CD4-positive, alpha-beta T cell treated with Interleukin-17A for 1 hour (primary cell): ENCODE results near the gene S100A12.
"Not testable (repeated sequence)": the region's sequence is repeated elsewhere in the genome, so short reads cannot be mapped to it uniquely, and the experiment has no call there.

Experiments
- DNase-seq: peaks from one replicate; pipeline ENCODE4 v3.0.0-alpha.2; 2020

The S100A12 gene

DNA sequence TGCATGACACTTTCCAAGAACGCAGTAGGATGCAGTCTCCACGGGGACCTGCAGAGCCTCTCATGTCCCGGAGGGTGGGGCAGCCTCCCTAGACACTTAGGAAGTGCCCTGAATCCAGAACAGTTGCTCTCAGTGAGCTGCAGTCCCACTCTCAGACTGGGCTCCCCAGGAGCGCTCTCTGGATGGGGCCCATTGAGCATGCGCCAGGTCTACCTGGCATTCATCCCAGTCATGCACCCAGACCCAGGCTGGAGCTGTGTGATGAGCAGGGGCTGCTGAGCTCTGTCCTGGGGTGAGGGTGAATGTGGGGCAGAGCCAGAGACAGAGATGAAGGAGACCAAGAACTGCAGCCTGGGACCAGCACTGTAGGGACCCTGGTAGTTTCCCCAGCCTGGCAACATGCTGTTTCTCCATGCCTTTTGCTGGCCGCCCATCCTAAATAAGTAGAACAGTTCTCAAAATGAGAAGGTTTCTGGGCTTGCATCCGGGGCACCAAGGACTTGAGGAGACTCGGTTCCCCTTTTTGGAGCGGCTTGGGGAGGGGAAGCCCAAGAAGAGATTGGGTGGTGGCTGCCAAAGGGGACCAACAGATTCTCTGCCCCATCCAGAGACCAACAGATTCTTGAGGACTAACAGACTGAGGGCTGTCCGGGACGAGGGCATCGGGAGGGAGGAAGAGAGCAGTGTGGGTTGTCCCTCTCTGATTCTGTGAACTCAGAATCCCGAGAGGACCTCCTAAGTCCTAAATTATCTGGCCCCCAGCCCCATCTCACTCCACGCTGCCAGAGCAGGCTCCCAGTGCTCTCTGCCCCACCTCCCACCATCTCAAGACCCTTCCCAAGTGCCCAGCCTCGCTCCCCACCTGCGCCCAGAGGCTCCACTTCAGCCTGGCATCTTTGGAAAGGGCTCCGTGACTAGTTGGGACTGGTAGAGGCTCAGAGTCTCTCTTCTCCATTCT lies 25.8 kb downstream of the S100A12 start:
- DNase-seq: no peak

DNA sequence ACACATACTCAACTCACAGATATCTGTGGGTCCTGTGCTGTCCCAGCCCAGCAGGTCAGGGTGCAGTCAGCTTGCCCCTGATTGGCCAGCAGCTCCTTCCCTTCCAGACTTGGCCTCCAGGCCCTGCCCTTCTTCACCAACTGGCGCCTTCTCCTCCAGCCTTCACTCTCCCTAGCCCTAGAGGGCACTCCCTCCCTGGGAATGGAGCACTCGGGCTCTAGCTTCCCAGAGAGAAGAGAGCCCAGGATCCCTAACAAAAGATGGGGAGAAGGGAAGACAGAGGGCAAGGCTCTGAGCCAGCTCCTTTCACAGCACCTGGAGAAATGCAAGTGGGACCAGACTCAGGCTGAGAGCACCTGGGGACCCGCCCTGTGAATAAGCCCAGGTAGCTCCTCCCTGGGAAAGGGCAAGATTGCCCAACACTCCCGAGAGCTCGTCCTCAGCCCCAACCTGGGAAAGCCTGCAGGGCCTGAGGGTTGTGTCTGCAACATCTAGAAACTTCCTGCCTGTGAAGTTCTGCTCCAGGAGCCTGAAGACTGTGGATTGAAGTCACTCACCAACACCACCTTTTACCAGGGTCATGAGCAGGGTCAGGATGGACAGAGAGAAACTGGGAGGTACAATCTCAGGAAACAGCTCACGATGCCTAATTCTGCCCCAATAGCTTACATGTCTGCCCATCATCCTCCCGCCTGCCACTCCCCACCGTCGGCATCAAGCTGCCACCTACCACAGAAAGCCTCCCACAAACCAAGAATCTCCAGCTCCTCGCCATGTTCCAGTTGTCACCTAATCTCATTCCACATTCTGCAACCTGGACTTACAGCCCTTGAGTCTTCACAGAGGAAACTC lies 26.7 kb downstream of the S100A12 start, which contains the start of gene PGLYRP4:
TSS of gene PGLYRP4 (minus strand) at position 331 of the 852 bp plus-strand sequence. CDS start 909 bp downstream, outside the sequence.
- no peak for DNase-seq

DNA sequence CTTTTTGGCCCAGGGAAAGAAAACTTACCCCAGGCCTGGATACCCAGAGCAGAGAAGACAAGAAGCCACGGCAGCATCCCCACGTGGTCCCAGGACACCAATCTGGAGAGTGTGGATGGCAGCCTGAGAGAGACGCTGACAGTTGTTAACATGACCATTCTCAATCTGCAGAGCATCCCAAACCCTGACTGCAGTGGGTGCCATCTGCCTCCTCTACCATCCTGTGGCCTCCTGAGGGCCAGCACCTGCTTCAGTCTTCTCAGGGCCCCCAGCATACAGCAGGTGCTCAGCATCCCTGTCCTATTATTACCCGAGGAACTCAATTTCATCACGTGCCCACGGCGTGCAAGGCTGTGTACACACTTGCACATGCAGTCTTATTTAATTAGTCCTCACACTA lies 27.6 kb downstream of the S100A12 start:
- DNase-seq: no peak

DNA sequence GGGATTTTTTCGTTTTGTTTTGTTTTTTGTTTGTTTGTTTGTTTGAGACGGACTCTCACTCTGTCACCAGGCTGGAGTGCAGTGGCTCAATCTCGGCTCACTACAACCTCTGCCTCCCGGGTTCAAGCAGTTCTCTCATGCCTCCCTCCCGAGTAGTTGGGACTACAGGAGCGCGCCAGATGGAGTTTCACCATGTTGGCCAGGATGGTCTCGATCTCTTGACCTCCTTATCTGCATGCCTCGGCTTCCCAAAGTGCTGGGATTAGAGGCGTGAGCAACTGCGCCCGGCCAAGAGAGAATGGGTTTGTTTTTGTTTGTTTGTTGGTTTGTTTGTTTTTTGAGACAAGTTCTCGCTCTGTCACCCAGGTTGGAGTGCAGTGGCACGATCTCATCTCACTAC lies 28.4 kb downstream of the S100A12 start:
- DNase-seq: not testable (repeated sequence)

DNA sequence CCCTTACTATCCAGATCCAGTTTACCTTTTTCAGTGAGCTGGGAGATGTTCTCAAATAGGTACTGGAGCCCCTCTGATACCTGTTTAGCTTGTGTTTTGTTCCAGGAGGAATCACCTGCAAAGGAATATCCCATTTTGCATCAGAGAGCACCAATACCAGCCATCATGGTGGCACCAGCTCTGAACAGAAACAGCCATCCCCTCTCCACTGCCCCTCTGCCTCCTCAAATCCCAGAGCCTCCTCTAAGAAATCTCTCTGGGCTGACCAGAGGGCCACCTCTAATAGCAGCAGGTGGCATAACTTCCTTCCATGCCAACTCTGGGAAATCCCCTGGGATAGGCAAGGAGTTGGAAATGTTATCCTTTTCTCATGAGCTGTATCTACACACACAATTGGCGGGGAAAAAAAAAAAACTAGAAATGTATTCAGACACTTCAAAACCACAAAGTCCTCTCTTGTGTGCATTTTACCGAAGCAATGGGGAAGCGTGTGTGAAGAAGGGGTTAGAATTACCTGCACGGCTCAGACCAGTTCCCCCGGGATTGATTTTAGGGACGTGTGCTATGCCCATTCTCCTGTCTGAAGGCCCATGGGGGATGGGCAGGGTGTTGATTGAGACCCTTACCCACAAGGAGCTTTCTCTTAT lies 29.2 kb downstream of the S100A12 start:
- no peak for DNase-seq

DNA sequence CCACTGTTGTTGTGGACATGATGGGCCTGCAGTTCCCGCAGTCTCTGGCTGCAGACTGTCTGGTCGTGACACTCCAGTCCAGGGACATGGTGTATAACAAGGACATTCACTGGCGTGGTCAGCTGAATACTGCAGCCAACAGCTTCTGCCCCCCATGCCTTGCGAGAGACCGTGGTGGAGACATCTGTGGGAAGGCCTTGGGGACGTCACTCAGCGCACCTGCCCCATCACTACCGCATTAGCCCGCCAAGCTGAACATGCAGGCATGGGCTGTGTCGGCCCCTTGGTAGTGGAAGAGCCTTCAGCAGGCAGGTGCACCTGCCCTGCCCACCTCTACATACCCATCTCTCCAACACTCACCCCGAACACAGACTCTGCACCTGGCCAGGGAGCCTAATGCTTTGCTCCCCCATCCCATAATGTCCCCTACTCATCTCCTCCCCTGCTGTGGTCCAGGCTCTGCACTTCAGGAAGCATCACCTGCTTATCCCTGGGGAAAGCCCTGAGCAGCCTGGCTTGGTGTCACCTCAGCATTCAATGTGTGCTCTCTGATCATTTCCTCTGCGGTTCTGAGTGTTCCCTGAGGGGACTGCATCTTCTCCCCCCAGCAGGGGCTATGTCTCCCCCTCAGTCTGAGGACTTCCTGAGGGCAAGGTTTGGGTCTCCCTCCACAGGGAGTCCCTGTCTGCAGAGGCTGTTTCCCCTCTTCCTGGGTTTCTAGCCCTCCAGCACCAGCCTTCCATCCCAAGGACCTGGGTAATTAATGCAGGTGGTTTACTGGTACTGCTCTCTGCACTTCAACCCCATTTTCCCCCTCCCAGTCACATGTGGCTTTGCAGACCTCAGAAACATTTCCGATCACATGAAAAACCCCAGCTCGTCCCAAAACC lies 30.0 kb downstream of the S100A12 start:
- no peak for DNase-seq

DNA sequence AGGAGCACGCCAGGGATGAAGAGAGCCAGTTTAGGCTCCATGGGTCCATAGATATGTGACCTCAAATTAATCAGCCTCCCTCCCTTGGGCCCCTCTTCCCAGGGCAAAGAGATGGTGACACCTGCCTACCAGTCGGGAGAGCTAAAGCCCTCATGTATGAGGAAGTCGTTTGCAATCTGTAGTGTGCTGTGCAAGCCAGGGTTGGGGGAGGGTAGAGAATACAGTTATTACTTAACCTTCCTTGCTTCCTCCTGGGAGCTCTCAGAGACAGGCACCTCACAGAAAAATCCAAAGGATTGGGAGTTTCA lies 30.7 kb downstream of the S100A12 start:
- DNase-seq: no peak

DNA sequence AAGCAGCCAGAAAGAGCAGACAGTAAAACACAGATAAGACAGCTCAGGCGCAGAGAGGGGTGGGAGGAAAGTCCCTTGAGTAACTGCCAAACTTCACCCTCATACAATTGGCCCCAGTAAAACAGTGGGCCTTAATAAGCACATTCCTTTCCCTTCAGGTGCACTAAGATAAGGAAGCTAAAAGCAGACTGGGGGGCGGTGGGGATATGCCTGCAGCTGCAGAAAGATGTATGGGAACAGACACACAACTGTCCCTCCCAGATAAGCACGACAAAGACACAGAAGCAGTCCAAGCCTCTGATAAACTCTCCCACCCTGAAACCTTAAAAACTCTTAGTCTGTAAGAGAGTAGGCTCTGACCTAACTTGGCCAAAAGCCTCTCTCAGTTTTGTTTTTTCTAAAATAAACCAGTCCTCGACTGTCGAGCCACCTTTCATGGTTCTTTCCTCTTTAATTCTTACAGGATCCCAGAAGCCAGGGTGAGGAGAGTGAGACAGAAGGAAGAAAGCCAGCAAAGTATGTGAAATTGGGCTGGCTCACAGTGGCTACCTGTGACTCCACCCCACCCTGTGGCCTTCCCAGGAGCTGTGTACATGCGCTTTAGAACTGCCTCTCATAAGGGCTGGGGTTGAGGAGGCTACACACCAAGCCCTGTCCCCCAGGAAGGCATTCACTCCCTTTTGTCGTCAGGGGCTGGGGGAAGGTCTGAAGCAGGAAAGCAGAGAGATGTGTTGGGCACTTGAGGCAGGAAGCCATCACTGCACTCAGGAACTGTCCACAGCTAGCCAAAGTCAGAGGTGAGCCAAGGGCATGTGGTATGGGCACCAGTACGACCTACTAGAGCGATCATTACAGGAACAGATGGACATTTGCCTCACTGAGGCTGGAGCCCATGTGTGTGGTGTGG lies 31.4 kb downstream of the S100A12 start:
- DNase-seq: no peak

DNA sequence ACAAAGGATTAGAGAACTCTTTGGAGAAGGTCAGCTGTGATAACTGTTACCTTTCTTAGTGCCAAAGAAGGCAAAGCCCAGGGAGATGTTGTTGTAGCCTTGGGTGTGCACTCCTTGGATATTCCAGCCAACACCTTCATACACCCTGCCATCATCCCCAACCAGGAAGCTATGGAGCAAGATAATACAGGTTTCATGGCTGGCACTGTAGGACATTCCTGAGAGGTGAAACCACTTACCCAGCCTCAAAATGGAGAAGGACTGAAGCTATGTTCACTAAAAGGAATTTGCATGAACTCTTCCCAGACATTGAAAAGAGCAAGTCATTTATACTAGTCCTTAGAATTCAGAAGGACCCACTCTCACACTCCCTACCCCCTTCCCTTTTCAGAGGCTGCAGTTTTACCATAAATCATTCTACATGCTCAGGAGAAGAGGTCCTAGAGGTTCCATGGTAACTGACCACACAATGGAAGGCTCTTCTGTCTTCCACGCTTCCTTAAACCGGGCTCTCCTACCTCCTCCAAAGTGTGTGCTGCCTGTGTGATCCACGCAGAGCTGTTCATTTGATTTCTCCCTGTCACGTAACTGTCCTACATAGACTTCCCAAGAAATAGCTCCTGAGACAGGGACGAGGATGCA lies 32.3 kb downstream of the S100A12 start:
- DNase-seq: no peak

DNA sequence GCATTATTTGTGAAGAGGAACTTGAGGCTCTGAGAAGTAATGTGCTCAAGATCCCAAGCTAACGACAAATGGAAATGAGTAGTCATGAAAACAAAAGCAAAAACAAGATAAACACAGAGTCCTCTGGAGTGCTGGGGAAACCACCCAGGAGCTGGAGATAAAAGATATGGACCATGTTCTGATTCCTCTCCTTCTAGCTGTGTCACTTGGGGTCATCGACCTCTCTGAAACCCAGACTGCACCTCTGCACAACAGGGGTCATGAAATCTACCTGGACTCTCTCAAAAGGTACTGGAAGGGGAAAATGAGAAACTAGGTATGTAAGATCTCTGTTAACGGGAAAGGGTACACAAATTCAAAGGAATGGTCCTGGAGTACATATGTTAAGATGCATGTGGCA lies 33.2 kb downstream of the S100A12 start:
- DNase-seq: no peak

DNA sequence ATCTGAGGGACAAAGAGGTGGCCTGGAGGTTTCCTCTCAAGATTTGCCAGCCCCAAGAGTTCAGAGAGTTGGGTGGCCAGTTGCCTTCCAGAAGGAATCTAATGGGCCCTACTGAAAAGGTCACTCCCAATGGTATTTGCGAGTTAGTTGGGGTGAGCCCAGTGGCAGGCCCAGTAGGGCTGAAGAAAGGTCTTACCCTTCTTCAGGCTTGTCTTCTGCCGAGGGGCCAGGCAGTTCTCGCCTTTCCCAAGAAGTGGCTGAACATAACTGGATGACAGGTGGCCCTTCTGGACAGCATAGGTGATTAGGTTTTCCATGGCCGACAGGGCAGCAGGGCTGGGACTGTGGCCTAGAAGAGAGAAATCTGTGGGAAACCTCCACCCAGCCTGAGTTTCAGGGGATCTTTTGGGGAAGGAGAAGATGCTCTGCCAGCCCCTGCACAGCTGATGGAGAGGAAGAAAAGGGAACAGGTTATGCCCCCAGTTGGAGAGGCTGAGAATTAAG lies 33.9 kb downstream of the S100A12 start:
- no peak for DNase-seq

DNA sequence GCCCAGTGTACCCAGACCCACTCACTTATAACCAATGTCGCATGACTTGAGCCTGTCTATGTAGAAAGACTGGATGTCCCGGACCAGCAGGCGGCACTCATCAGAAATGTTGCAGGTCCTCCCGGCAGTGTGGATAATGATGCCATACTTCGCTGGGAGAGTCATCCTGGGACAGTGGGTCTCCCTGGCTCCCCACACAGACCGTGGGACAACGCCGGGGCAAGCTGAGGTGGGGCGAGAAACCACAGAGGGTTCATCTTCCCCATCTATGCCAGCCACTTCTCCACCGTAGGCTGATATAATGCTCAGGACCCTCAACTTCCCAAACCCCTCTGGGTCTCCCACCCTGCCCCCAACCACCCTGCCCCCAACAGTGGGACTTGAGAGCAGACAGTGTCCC lies 35.1 kb downstream of the S100A12 start:
- no peak for DNase-seq

DNA sequence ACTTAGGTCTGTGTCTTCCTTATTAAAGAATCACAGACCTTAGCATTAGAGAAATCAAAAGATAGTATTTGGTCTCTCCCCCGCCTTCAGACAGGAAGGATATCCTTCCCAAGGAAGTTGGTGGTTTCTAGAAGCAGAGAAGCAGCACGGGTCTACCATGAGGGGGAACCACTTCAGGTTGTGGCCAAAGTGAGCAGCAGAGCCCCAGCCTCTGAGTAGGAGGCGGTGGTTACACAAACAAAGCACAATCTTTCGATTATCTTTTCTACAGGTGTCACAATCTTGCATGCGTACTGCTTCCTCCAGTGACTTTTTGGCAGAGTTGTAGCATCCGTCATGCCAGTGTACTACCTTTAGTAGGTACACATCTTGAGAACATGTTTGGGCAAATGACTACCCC lies 35.6 kb downstream of the S100A12 start:
- DNase-seq: no peak

DNA sequence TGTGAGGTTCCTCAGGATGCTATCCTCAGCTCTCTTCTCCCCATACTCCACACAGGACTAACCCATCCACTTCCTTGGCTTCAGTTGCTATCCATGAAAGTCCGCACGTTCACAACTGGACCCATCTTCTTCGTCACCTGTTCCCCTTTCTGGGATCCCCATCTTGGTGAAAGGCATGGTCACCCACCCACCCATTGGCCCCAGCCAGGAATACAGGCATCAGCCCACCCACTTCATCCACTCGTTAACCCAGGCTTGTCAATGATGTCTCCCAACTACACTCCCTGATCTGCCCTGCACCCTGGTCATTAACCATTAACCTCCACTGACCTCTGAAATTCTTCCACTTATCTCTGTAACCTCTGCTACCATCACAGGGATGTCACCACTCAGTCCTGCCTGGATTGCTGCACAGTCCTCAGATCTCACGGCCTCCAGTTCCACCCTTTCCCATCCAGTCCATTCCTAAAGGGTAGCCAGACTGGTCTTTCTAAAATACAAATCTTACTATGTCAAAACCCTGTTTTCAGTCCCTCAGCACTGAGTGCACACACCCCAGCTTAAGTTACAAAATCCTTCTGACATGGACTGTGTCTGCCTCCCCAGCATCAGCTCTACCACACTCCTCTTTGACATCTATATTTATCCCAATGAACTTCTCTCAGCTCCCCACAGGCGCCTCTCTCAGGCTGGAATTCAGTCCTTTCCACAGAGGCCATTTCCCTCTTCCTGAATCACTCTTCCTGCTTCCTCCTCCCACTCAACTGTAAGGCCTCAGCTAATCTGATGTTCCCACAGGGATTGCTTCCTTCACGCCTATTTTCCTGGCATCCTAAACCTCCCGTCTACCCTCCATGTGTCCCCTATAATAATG lies 37.2 kb downstream of the S100A12 start:
- no peak for DNase-seq

DNA sequence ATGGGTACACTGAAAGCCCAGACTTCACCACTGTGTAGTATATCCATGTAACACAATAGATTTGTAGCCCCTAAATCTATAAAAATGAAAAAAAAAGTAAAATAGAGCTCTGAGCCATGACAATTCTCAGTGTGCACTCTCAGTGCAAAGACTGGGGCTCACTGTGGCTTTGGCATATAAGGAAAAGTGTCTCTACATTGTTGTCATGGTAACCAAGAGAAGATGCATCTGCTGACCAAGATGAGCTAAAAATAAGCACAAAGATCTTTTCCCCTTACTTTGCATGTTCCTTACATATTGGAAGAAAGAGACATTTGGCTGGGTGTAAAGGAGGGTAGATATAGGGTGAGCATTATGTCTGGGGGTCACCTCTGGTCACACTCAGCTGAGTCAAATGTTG lies 38.8 kb downstream of the S100A12 start:
- no peak for DNase-seq

DNA sequence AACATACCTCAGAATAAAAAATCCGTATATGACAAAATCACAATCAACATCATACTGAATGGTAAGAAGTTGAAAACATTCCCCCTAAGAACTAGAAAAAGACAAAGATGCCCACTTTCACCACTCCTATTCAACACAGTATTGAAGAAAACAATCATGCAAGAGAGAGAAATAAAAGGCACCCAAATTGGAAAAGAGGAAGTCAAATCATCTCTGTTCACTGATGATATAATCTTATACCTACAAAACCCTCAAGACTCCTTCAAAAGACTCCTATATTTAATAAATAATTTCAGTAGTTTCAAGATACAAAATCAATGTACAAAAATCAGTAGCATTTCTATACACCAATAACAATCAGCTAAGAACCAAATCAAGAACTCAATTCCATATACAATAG lies 41.5 kb downstream of the S100A12 start:
- DNase-seq: no peak

DNA sequence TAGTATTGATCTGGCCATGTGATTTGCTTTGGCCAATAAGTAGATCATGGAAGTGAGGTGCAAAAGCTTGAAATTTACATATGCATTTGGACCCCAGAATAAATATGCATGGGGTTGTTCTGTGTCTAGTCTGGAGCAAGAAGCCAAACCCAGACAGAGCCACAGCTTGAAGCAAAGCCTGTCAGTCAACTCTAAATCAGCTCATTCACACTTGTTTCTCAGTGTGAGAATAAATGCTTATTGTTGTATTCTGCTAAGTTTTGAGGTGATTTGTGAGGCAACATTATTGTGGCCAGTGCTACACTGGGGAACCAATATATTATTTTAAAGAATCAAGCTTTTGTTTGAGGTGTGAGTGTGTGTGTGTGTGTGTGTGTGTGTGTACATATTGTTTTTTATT lies 50.5 kb downstream of the S100A12 start:
- DNase-seq: no peak
